ENCODE data around the gene CHD6.

GRCh38 chr20:41362748-41363140 is 255.4 kb downstream of the CHD6 start:
- no peak for TF ChIP-seq EZH2 (IDR thresholded peaks at IDR 0.05; ENCODE audit: borderline replicate concordance, low read length)
- TF ChIP-seq, protein P1, sequence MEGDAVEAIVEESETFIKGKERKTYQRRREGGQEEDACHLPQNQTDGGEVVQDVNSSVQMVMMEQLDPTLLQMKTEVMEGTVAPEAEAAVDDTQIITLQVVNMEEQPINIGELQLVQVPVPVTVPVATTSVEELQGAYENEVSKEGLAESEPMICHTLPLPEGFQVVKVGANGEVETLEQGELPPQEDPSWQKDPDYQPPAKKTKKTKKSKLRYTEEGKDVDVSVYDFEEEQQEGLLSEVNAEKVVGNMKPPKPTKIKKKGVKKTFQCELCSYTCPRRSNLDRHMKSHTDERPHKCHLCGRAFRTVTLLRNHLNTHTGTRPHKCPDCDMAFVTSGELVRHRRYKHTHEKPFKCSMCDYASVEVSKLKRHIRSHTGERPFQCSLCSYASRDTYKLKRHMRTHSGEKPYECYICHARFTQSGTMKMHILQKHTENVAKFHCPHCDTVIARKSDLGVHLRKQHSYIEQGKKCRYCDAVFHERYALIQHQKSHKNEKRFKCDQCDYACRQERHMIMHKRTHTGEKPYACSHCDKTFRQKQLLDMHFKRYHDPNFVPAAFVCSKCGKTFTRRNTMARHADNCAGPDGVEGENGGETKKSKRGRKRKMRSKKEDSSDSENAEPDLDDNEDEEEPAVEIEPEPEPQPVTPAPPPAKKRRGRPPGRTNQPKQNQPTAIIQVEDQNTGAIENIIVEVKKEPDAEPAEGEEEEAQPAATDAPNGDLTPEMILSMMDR (IDR thresholded peaks at IDR 0.05; ENCODE audit: low read length) = no peak

Measured in OCI-LY1 (cell line).